AG09309 (cell line): Measurements from ENCODE around the gene RIN1.

ENCODE experiments used
- DNase-seq: peaks from one replicate; pipeline ENCODE4 v3.0.0-alpha.2; 2010; ENCODE audit warnings: low read depth
- H3K4me3 ChIP-seq: 2 replicates; pipeline ENCODE4 v1.5.1; 2011; ENCODE audit warnings: mild to moderate bottlenecking, low read depth, low read length, moderate library complexity; ENCODE audit not compliant: control insufficient read depth
- CTCF ChIP-seq: IDR thresholded peaks from 2 replicates; pipeline ENCODE4 v1.5.1; 2011; ENCODE audit warnings: mild to moderate bottlenecking, low read depth, low read length, inconsistent platforms; ENCODE audit not compliant: insufficient read depth, control insufficient read depth; ENCODE audit errors: missing control alignments

RIN1 gene

GRCh38 chr11:66341502-66342126, 5.4 kb upstream of the RIN1 start:
- H3K4me3 ChIP-seq = no peak overlapping the region
- no peak for TF ChIP-seq CTCF
- DNase-seq = no peak

- no peak overlapping the region for H3K4me3 ChIP-seq
- DNase-seq = no peak
- no peak for TF ChIP-seq CTCF
Measured at GRCh38 chr11:66340596-66341501, 4.6 kb upstream of the RIN1 start.

- H3K4me3 ChIP-seq = no peak overlapping the region
- DNase-seq = no peak
- TF ChIP-seq CTCF = no peak
Measured at GRCh38 chr11:66339686-66340483, 3.7 kb upstream of the RIN1 start.

DNA sequence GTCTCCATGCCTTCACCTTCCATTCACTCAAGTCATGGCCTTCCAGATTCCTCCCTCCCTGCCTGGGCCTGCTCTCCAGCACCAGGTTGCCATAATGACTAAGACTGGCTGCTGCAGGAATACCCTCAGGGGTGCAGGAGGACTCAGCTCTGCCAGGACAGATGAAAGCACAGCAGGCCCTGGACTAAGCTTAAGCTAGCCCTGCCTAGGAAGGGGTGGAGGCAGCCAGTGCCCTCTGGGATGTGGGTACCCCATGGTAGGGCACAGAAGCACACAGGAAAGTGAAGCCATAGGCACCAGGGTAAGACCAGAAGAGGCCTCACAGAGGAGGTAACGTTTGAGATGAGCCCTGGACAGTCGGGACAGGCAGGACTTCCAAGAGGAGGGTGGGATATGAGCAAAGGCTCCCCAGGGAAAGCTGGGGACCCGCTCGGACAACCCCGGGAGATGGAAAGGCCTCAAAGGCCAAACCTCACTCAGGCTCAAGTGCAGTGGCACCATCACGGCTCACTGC, 3.0 kb upstream of the RIN1 start:
- no peak for TF ChIP-seq CTCF
- H3K4me3 ChIP-seq = no peak overlapping the region
- no peak for DNase-seq

DNA sequence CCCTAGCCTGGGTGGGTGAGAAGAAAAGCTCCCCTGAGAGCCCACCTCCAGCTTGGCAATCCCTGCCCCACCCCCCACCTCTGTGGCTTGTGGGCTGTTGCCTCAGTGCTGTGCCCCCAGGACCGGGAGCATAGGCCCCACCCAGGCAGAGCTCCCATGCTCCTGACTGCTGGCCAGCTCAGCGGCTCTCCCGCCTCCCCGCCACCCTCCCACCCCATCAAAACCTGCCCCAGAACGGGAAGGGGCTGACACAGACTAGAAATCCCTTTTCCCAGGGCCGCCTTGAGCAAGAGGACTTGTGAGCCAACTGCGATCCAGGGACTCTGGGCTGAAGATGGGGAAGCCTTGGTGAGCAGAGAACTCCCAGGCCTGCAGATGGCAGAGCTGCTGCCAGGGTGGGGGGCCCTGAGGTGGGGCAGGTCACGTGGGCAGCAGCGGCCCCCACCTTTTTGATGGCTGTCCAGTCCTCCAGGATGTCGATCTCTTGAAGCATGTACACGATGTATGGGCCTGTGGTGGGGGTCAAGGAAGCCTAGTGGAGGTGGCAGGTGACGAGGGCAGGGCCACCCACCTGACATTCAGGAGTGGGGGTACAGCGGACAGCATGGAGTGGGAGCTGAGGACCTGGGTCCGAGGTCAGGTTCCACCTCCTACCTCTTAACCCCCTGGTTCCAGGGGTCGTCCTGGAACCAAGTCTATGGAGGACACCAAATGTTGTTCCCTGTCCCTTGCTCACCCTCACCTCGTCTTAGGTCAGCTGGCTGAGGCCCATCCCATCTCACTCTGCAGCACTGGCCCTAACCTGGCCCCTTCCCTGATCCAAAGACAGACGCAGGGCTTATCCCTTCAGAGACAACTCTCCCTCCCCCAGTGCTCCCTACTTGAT, 2.3 kb upstream of the RIN1 start:
- no peak overlapping the region for H3K4me3 ChIP-seq
- TF ChIP-seq CTCF = no peak
- no peak for DNase-seq
